Measurements from ENCODE around the gene TPST2. TPM values are rescaled to one million over a fixed set of nuclear protein-coding genes. Genes with fewer than 3 reads are reported as not detected.

Gene TPST2
- total and polyA plus RNA-seq, 9 of the 15 experiments (the other 6 are each of a cell fraction or from before 2014, with no cell fraction given) = 14.2 to 123 (median 60.1) TPM

DNA sequence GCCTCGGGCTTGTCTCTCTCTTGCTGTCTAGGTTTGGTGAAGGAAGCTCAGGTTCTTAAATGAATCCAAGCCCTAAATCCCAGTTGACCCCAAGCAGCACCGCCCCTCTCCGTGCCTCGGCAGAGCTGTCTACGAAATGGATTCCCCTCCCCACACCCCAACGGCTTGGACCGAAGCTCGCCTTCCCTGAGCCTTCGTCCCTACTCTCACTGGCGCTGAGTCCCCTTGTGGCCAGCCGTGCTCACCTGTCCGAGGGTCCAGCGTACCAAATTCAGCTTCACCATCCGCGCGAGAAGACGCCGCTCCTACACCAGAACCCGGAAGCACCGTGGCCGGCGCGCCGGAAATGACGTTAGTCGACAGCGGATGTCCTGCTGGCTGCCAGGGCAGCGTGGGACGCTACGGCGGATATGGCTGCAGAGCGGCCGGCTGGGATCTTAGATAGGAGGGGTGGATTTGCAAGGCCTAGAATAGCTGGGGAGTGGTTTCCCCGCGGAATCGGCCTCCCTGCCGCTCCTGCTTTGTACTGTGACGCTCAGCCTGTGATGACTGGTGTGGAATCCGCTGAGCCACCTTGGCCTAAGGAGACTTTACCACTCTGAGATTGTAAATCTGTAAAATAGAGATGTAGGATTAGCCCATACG lies 77.7 kb downstream of the TPST2 start, which contains the start of gene TFIP11 (continued):
- TF ChIP-seq, protein P1, sequence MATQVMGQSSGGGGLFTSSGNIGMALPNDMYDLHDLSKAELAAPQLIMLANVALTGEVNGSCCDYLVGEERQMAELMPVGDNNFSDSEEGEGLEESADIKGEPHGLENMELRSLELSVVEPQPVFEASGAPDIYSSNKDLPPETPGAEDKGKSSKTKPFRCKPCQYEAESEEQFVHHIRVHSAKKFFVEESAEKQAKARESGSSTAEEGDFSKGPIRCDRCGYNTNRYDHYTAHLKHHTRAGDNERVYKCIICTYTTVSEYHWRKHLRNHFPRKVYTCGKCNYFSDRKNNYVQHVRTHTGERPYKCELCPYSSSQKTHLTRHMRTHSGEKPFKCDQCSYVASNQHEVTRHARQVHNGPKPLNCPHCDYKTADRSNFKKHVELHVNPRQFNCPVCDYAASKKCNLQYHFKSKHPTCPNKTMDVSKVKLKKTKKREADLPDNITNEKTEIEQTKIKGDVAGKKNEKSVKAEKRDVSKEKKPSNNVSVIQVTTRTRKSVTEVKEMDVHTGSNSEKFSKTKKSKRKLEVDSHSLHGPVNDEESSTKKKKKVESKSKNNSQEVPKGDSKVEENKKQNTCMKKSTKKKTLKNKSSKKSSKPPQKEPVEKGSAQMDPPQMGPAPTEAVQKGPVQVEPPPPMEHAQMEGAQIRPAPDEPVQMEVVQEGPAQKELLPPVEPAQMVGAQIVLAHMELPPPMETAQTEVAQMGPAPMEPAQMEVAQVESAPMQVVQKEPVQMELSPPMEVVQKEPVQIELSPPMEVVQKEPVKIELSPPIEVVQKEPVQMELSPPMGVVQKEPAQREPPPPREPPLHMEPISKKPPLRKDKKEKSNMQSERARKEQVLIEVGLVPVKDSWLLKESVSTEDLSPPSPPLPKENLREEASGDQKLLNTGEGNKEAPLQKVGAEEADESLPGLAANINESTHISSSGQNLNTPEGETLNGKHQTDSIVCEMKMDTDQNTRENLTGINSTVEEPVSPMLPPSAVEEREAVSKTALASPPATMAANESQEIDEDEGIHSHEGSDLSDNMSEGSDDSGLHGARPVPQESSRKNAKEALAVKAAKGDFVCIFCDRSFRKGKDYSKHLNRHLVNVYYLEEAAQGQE (IDR thresholded peaks at IDR 0.05; ENCODE audit: borderline replicate concordance) = no peak
- TF ChIP-seq, protein P1 (CRISPR knock-in tag; IDR thresholded peaks at IDR 0.05; ENCODE audit: low read depth) = no peak
- TF ChIP-seq CBFA2T3 (IDR thresholded peaks at IDR 0.05) (peak; percentile 58), GTF2F1 (IDR thresholded peaks at IDR 0.05; ENCODE audit: low read depth, low read length) (0 out of 2 replicates have a peak, but pooled peaks have one; percentile 53), RNF2 (IDR thresholded peaks at IDR 0.05) (0 out of 2 replicates have a peak, but pooled peaks have one; percentile 21), MCM7 (IDR thresholded peaks at IDR 0.05) (no peak), MCM3 (IDR thresholded peaks at IDR 0.05) (no peak), MYC (IDR thresholded peaks at IDR 0.05; ENCODE audit: low read depth, low read length) (peak; percentile 87), MYC (CRISPR knock-in tag; IDR thresholded peaks at IDR 0.05; ENCODE audit: borderline replicate concordance, low read depth) (no peak), RB1 (IDR thresholded peaks at IDR 0.05; ENCODE audit: low read depth) (peak; percentile 30; the same call in 1 of the 2 replicates), ZNF253 (CRISPR knock-in tag; conservative IDR thresholded peaks at IDR 0.05) (no peak)
- TF ChIP-seq, protein P2, sequence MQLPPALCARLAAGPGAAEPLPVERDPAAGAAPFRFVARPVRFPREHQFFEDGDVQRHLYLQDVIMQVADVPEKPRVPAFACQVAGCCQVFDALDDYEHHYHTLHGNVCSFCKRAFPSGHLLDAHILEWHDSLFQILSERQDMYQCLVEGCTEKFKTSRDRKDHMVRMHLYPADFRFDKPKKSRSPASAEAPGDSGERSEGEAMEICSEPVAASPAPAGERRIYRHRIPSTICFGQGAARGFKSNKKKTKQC (CRISPR knock-in tag; IDR thresholded peaks at IDR 0.05) = peak; percentile 10; the same call in 1 of the 2 replicates
- TF ChIP-seq, protein P3, sequence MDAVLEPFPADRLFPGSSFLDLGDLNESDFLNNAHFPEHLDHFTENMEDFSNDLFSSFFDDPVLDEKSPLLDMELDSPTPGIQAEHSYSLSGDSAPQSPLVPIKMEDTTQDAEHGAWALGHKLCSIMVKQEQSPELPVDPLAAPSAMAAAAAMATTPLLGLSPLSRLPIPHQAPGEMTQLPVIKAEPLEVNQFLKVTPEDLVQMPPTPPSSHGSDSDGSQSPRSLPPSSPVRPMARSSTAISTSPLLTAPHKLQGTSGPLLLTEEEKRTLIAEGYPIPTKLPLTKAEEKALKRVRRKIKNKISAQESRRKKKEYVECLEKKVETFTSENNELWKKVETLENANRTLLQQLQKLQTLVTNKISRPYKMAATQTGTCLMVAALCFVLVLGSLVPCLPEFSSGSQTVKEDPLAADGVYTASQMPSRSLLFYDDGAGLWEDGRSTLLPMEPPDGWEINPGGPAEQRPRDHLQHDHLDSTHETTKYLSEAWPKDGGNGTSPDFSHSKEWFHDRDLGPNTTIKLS (IDR thresholded peaks at IDR 0.05; ENCODE audit: borderline replicate concordance, low read depth) = peak; percentile 37; the same call in 1 of the 2 replicates
- TF ChIP-seq, protein P4, sequence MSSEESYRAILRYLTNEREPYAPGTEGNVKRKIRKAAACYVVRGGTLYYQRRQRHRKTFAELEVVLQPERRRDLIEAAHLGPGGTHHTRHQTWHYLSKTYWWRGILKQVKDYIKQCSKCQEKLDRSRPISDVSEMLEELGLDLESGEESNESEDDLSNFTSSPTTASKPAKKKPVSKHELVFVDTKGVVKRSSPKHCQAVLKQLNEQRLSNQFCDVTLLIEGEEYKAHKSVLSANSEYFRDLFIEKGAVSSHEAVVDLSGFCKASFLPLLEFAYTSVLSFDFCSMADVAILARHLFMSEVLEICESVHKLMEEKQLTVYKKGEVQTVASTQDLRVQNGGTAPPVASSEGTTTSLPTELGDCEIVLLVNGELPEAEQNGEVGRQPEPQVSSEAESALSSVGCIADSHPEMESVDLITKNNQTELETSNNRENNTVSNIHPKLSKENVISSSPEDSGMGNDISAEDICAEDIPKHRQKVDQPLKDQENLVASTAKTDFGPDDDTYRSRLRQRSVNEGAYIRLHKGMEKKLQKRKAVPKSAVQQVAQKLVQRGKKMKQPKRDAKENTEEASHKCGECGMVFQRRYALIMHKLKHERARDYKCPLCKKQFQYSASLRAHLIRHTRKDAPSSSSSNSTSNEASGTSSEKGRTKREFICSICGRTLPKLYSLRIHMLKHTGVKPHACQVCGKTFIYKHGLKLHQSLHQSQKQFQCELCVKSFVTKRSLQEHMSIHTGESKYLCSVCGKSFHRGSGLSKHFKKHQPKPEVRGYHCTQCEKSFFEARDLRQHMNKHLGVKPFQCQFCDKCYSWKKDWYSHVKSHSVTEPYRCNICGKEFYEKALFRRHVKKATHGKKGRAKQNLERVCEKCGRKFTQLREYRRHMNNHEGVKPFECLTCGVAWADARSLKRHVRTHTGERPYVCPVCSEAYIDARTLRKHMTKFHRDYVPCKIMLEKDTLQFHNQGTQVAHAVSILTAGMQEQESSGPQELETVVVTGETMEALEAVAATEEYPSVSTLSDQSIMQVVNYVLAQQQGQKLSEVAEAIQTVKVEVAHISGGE (CRISPR knock-in tag; IDR thresholded peaks at IDR 0.05) = peak in 2 of 3 experiments; percentile 80 to 95; a peak in 4 of 6 replicates
